ENCODE data around the gene MPL.

The MPL gene

DNA sequence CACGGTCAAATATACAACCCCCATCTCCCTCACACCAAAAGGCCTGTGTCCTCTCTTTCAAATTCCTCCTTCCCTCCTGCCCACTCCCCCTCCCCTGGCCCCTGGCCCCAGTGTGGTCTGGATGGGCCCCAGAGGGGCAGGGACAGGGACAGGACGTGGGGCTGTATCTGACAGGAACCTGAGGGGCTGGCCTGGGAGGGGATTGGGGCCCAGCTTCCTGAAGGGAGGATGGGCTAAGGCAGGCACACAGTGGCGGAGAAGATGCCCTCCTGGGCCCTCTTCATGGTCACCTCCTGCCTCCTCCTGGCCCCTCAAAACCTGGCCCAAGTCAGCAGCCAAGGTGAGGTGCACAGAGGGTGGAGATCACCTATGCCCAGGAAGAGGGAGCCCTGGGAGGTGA is at the start of gene MPL:
MPL (plus strand) TSS at position 231 of the 400 bp plus-strand sequence; CDS start at position 262, 31 bp downstream.
- DNase-seq = no peak

GRCh38 chr1:43288058-43288784 is 49.4 kb upstream of the MPL start:
- no peak for DNase-seq

GRCh38 chr1:43288785-43289706 is 48.6 kb upstream of the MPL start:
- DNase-seq = no peak

DNA sequence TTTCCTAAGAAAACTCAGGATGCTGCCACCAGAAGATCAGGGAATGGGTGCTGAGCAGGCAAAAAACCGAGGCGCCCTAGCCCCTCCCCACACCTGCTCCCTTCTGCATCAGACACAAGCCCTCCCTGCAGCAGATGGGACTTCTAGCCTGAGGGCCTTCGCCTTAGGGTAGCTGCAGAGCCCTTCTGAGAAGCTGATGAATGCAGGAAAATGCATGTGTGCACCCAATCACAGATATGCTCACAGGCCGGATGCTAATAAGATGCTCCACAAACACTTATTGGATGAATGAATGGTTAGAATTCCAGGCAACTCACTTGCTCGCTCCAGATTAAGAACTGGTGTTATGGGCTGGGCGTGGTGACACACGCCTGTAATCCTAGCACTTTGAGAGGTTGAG is 45.4 kb upstream of the MPL start:
- DNase-seq = no peak

DNA sequence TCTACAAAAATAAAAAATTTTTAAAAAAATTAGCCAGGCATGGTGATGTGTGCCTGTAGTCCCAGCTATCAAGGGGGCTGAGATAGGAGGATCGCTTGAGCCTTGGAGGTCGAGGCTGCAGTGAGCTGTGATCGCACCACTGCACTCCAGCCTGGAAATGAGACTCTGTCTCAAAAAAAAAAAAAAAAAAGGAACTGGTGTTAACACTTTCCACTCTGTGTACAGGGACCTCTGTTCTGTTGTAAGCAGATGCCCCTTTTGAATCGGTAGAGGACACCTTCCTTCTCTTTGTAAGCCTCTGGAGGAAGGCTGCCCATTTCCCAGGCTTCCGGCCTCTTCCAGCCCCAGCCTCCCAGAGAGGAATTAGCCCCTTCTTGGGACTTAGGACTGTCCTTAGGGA is 44.9 kb upstream of the MPL start:
- DNase-seq = no peak

- no peak for DNase-seq
Observed at GRCh38 chr1:43293176-43293575, 44.4 kb upstream of the MPL start.

GRCh38 chr1:43293896-43294760 is 43.5 kb upstream of the MPL start:
- no peak for DNase-seq

DNA sequence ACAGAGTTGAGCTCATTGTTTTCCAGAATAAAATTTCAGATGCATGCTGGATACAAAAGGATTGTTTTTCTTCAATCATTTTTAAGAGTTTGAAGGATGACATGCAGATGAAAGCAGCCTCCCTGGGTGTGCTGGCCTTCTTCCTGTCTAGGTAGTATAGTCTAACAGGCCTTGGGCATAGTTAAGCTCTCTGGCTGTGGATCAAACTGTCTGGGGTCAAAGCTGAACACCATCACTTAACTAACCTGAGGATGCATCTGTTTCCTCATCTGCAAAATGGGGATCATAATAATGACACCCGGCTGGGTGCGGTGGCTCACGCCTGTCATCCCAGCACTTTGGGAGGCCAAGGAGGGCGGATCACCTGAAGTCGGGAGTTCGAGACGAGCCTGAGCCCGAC is 42.9 kb upstream of the MPL start:
- no peak for DNase-seq

GRCh38 chr1:43296207-43296606 is 41.4 kb upstream of the MPL start:
- no peak for DNase-seq

GRCh38 chr1:43298055-43298454 is 39.6 kb upstream of the MPL start:
- DNase-seq = no peak

DNA sequence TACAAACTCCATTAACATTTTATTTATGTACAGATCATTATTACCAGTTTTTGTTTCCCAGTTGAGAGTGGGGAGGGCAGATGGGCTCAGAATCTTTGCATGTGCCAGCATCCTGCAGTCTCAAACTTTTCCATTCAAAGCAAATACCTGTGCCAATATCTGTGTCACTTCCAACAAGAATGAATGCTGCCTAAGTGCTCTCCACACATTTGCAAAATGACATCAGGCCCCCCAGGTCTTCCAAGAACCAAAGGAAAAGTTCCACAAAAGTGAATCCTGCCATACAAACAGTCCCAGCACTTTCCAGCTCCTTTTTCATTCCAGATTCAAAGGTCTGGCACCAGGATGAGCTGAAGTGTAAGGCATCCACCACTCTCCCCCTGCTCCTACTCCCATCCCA is 38.5 kb upstream of the MPL start:
- no peak for DNase-seq

GRCh38 chr1:43300378-43301094 is 37.1 kb upstream of the MPL start, which contains the start of gene TIE1:
TSS of gene TIE1 (plus strand) at chr1:43300982. CDS start at chr1:43301072, 90 bp downstream.
- no peak for DNase-seq

- DNase-seq = no peak
Observed at GRCh38 chr1:43302201-43302600, 35.4 kb upstream of the MPL start.

- DNase-seq = no peak
Observed at GRCh38 chr1:43302721-43303470, 34.7 kb upstream of the MPL start.

DNA sequence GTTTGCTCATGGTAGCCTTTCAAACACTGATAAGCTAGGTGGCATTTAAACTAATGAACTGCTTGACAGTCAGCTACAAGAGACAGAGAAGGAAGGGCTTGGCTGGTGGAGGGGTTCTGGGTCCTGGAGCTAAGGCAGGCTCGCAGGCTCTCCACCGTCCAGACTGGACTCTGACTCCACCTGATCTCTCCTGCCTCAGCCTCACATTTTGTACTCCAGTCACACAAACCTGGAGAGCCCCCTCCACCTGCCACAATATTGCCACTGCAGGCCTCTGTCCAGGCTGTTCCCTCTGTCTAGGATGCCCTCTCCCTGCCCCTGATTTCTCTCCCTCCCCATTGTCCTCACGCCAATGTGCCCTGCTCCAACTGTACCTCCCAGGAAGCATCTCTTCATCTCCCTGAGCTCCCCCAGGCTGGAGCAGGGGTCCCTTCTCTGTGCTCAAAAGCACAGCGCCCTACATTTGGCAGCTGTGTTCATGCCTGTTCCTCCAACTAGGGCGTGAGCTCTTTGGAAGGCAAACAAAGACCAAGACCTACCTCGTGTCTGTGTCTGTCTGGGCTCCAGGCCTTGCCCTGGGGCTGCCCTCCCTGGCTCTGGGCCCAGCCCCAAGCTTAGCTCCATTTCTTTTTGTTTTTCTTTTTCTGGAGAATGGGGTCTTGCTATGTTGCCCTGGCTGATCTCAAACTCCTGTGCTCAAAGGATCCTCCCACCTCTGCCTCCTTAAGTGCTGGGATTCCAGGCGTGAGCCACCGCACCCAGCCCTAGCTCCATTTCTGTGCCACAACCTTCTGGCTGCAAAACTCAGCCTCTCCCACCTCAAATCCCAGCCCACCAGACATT is 33.9 kb upstream of the MPL start:
- DNase-seq = no peak

DNA sequence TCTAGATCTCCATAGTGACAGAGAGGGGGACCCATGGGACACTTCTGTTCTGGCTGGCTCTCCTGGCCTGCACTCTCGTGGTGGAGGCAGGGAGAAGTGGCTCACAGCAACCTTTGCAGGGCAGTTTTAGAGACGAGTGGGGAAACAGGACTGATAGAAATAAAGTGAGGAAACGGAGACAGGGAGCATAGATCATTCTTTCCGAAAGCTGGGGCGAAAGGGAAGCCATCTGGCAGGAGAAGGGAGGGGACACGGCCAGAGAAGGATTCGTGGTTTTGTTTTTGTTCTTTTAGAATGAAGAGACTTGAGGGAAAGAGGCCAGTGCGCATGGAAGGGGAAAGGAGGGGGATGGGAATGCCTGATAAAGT is 33.3 kb upstream of the MPL start:
- DNase-seq = no peak

- no peak for DNase-seq
Observed at GRCh38 chr1:43304771-43305300, 32.8 kb upstream of the MPL start.

GRCh38 chr1:43305461-43305860 is 32.2 kb upstream of the MPL start:
- no peak for DNase-seq

DNA sequence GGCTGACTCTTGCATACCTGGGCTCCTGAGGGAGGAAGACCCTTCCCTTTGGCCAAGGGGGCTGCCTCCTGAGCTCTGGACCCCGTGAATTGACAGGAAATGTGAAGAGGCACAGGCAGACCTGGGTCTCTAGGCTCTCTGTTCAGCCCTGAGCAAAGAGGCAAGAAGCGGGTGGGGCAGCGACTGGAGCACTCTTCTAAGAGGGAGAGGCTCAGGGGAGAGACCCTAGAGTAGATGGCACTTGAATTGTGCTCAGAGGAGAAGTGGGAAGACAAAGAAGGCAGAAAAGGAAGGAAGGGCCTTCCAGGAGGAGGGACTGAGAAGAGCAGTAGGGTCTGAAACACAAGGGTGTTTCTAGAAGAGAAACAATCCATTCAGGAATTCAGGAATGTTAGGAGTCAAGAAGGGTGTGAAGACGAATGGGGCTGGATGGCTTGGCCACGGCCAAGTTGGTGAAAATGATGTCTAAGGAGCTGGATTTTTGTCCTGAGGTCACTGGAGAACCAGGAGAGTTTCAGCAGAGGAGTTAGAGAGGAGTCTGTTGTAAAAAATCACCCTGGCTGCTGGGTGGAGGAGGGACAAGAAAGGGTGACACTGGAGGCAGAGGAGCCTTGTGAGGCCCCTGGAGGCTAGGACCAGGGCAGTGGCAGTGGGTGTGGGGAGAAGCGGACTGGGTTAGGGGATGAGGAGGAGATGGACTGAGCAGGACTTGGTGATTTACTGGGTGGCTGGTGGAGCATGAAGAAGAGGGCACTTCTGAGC is 31.5 kb upstream of the MPL start:
- no peak for DNase-seq

Data from activated effector memory CD4-positive, alpha-beta T cell treated with anti-CD3 and anti-CD28 coated beads, Interleukin-2, amount 50 U/mL, for 16 hours (primary cell).